Stimulated activated CD8-positive, alpha-beta memory T cell treated with anti-CD3 and anti-CD28 coated beads, Interleukin-15, amount 100 ng/mL, for 1 hour (primary cell): Measurements from ENCODE around the gene ZNF48.
A peak's percentile ranks its signal among the peaks of the same experiment; 100 is the strongest.

Experiments used
- DNase-seq: peaks from one replicate; pipeline ENCODE4 v3.0.0-alpha.2; 2020; ENCODE audit warnings: low read depth

The ZNF48 gene

GRCh38 chr16:30407804-30408534 is 12.7 kb downstream of the ZNF48 start:
- DNase-seq, result no peak

- DNase-seq, result peak; percentile 95
Measured at GRCh38 chr16:30409125-30410060, 14.2 kb downstream of the ZNF48 start.

- DNase-seq, result no peak
Measured at GRCh38 chr16:30413112-30413806, 18.0 kb downstream of the ZNF48 start.

GRCh38 chr16:30414159-30414558 is 18.9 kb downstream of the ZNF48 start:
- DNase-seq, result no peak

- no peak for DNase-seq
Measured at GRCh38 chr16:30416047-30416603, 20.9 kb downstream of the ZNF48 start.

GRCh38 chr16:30416624-30417528 is 21.7 kb downstream of the ZNF48 start:
- no peak for DNase-seq

- DNase-seq, result peak; percentile 65
Measured at GRCh38 chr16:30417529-30418349, 22.5 kb downstream of the ZNF48 start.

- DNase-seq, result no peak
Measured at GRCh38 chr16:30418350-30419181, 23.3 kb downstream of the ZNF48 start.

- DNase-seq, result no peak
Measured at GRCh38 chr16:30421010-30421409, 25.8 kb downstream of the ZNF48 start.

- no peak for DNase-seq
Measured at GRCh38 chr16:30428055-30428454, 32.8 kb downstream of the ZNF48 start.

GRCh38 chr16:30429418-30429677 is 34.1 kb downstream of the ZNF48 start:
- no peak for DNase-seq

- peak; percentile 89 for DNase-seq
Measured at GRCh38 chr16:30429678-30430427, 34.6 kb downstream of the ZNF48 start, which contains the start of gene DCTPP1. Gene DCTPP1 (minus strand): TSS chr16:30430030. CDS start chr16:30429980, 50 bp downstream.

GRCh38 chr16:30430428-30430970 is 35.3 kb downstream of the ZNF48 start:
- DNase-seq, result no peak

- DNase-seq, result no peak
Measured at GRCh38 chr16:30434852-30435251, 39.6 kb downstream of the ZNF48 start.

GRCh38 chr16:30437511-30438046 is 42.4 kb downstream of the ZNF48 start:
- DNase-seq, result no peak

GRCh38 chr16:30438835-30439234 is 43.6 kb downstream of the ZNF48 start:
- no peak for DNase-seq

- DNase-seq, result no peak
Measured at GRCh38 chr16:30439720-30440348, 44.6 kb downstream of the ZNF48 start.

- DNase-seq, result no peak
Measured at GRCh38 chr16:30443631-30444030, 48.4 kb downstream of the ZNF48 start.
